GM18519 (cell line): ENCODE measurements around the gene DUSP7.

Experiments
- ATAC-seq: cut with Tn5 transposase; IDR thresholded peaks from one replicate; pipeline ENCODE4 v1.9.1; 2021; ENCODE audit warnings: mild to moderate bottlenecking, moderate library complexity; ENCODE audit not compliant: unreplicated experiment, low FRiP score

The DUSP7 gene

GRCh38 chr3:52031896-52032295 is 24.5 kb downstream of the DUSP7 start:
- ATAC-seq: no peak

GRCh38 chr3:52030714-52031310 is 25.6 kb downstream of the DUSP7 start:
- no peak for ATAC-seq

- no peak for ATAC-seq
Observed at GRCh38 chr3:52029535-52029934, 26.8 kb downstream of the DUSP7 start.

GRCh38 chr3:52029053-52029452 is 27.3 kb downstream of the DUSP7 start:
- no peak for ATAC-seq

- no peak for ATAC-seq
Observed at GRCh38 chr3:52028572-52028971, 27.8 kb downstream of the DUSP7 start.

- ATAC-seq: no peak
Observed at GRCh38 chr3:52026041-52026440, 30.3 kb downstream of the DUSP7 start.

- no peak for ATAC-seq
Observed at GRCh38 chr3:52025453-52025852, 30.9 kb downstream of the DUSP7 start.

GRCh38 chr3:52024765-52025452 is 31.5 kb downstream of the DUSP7 start:
- no peak for ATAC-seq

GRCh38 chr3:52023860-52024764 is 32.3 kb downstream of the DUSP7 start:
- no peak for ATAC-seq

GRCh38 chr3:52023101-52023770 is 33.1 kb downstream of the DUSP7 start:
- no peak for ATAC-seq

GRCh38 chr3:52022323-52023100 is 33.9 kb downstream of the DUSP7 start:
- ATAC-seq: no peak

GRCh38 chr3:52021489-52022268 is 34.7 kb downstream of the DUSP7 start:
- ATAC-seq: no peak

GRCh38 chr3:52020796-52021195 is 35.6 kb downstream of the DUSP7 start:
- no peak for ATAC-seq

- no peak for ATAC-seq
Observed at GRCh38 chr3:52019352-52020080, 36.9 kb downstream of the DUSP7 start.

GRCh38 chr3:52018319-52019000 is 37.9 kb downstream of the DUSP7 start:
- ATAC-seq: no peak

- no peak for ATAC-seq
Observed at GRCh38 chr3:52017586-52017985, 38.8 kb downstream of the DUSP7 start.

GRCh38 chr3:52015438-52016228 is 40.7 kb downstream of the DUSP7 start:
- no peak for ATAC-seq
